Amniotic stem cell (primary cell): Measurements from ENCODE around the gene CXCL5.

Experiments
- DNase-seq: peaks from one replicate; lab custom pipeline; 2025; lab: John Stamatoyannopoulos, UW

CXCL5 gene

DNA sequence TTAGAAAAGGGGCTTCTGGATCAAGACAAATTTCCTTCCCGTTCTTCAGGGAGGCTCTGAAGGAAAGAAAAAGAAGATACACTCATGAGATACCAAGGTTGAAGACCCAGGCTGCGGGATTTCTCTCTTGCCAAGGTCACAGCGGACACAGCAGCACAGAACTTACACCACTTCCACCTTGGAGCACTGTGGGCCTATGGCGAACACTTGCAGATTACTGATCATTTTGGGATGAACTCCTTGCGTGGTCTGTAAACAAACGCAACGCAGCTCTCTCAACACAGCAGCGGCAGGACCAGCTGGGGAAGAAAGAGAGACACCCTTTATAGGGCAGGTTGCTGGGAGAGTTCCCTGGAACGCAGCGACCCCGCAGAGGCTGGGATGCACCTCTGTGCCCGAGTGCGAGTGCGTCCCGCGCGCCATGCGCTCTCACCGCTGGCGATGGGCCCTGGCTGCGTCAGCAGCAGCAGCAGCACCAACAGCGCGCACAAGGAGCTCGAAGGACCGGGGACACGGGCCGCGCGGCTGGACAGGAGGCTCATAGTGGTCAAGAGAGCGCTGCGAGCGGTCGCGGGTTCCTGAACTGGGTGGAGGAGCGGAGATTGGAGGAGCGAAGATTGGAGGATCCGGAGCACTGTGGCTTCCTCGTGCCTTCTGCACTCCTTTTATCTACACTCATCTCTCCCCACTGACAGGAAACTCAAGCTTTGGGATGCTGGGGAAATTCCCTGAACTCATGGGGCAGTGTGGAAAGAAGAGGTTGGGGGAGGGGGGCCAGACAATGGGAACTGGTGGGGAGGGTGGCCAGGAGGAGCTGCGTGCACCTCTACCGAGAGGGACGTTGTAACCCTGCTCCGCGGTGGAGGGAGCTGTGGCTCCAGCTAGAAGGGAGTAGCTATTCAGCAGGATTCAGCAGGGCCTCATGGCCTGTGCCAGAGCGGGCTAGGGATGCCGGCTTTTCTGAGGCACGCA is at the start of gene CXCL5:
Gene CXCL5 (minus strand): TSS at position 638 of the 972 bp plus-strand sequence. CDS start 96 bp downstream, at position 542.
- DNase-seq, result no peak

DNA sequence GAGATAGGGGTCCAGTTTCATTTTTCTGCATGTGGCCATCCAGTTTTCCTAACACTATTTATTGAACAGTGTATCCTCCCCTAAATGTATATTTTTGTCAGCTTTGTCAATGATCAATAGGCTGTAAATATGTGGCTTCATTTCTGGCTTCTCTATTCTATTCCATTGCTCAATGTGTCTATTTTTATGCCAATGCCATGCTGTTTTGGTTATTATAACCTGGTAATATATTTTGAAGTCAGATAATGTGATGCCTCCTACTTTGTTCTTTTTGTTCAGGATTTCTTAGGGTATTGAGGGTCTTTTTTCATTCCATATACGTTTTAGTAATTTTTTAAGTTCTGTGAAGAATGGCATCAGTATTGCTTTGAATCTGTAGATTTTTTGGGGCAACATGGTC is 48.7 kb upstream of the CXCL5 start:
- DNase-seq, result no peak

DNA sequence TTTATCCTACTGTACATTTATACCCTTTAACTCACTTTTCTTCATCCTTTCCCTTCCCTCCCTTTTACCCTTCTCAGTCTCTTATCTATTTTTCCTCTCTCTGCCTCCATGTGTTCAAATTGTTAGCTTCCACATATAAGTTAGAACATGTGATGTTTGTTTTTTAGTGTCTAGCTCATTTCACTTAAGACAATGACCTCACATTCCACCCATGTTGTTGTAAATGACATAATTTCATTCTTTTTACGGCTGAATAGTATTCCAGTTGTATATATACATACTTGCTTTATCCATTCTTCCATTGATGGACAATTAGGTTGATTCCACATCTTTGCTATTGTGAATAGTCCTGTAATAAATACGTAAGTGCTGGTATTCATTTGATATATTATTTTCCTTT is 47.3 kb upstream of the CXCL5 start:
- DNase-seq, result no peak

DNA sequence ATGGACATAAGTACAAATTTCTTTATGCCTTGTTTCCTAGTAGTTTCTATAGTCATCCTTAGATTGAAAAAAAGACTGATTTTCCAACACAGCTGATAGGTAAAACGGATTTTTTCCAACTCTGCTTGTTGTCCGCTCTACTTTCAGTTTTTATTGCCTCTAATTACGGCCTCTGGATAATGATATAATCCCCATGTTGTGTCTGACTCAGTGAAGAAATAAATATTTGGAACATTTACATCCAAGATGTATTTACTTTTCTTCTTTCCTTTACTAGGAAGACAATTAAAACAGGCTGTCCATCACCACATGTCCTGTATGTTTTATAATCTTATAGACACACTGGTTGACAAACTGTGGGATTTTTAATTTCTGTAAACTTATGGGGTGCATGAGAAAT is 46.8 kb upstream of the CXCL5 start:
- DNase-seq, result no peak

DNA sequence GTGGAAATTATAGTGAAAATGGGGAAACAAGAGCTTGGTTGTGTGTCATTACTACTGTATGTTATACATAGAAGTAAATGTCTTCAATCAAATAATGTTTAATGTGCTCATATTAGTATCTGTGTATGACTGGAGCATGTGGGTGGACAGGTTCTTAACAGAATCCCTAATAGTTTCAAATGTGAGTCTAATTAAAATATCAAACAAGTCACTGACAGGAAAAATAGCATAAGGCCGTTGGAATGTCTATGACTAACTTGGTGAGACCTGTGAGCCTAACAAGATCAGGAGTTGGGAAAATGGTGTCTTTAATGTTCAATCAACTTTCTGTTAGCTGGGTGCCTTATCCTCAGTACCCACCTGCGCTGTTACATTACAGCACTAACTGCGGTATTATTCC is 46.2 kb upstream of the CXCL5 start:
- DNase-seq, result no peak

DNA sequence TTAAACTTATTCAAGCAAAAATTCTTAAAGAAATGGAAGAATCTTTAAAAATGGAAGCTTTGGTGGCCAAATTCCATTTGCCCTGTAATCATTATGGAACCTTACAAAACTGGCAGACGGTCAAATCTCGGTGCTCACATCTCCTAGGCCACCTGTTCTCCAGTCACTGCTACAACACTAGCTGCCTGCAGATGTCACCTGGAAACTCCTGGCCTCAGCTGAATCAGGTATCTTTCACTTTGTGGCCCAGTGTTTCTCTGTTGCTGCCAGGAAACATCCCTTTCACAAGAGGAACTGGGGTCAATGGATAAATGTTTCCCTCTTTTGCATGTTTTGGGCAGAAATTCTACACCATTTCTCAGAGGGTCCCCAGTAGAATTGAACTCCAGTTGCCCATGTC is 44.2 kb upstream of the CXCL5 start:
- no peak for DNase-seq

DNA sequence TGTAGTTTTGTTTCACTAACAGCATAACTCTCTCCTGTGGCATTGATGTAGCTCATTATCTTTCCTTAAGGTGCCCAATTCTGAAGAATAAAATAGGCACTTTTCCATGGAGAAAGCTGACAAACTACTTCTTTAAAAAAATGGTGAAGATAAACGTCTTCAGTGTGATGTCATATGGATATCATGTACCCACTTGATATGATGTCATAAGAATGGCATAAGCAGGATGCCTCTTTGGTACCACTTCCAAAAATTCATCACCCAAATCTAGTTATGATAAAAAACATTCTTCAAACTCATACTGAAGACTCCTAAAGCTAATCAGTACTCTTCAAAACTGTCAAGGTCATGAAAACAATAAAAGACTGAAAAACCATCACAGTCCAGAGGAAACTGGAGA is 42.9 kb upstream of the CXCL5 start:
- no peak for DNase-seq

DNA sequence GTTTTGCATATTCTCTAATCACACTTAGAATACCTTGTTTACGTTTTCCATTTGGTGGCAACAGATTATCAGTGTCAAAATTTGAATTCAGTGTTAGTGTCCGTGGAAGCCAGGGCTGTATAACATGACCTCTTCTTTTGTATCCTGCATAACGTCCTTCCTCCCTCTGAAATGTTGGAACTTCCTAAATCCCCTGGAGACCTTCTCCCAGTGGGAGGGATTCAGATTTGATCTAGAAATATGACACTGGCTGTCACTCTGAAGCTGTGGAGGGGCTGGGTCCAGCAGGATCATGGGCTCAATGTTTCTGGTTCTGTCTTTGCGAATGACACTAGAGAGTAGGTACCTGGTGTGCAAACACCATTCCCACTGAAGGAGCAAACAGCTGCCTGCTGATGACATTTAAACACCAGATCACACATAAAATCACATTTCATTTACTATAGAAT is 40.9 kb upstream of the CXCL5 start:
- DNase-seq, result no peak

DNA sequence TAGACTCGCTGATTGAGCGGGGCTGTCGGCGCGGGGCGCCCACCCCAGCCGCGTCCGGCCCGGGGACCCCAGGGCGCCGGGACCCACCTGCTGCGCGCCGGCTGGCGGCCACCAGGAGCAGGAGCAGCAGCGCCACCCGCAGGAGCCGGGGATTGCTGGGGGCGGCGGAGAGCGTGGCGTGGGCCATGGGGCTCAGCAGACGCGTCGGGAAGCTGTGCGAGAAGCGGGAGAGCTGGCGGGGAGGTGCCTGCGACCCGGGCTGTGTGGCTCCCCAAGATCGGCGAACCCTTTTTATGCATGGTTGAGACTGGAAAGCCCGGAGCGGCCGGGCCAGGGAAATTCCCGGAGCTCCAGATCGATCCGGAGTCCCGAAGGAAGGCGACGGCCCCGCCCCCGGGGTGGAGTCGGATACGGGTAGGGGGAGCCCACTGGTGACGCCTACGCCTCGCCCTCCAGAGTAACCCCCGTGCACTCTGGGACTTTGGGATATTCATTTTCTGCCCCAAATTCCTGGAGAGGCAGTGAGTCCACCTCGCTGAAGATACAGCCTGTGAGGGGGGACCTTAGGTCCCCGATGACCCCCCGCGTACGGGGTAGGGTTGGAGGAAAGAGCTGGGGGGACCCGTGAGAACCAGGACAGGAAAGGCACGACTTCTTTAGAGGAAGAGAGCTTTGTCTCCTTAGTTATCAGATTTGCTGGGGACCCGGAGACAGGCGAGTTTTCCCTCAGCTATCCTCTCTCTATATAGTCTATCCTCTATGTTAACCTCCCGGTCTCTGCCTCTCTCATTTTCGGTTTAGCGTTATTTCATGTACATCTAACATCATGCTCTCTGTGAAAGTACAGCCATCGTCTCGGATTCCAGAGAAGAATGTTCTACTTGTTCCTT is 40.2 kb upstream of the CXCL5 start, which contains the start of gene CXCL3:
Gene CXCL3 (minus strand): TSS at position 265 of the 890 bp plus-strand sequence. CDS start 78 bp downstream, at position 187.
- DNase-seq, result peak; percentile 18

DNA sequence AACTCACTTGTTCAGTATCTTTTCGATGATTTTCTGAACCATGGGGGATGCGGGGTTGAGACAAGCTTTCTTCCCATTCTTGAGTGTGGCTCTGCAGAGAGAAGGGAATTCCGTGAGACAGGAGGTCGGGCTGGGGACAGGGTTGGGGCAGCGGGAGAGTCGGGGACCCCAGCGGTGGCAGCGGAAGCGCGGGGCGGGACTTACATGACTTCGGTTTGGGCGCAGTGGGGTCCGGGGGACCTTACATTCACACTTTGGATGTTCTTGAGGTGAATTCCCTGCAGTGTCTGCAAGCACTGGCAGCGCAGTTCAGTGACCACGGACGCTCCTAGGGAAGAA is 39.6 kb upstream of the CXCL5 start:
- no peak for DNase-seq

DNA sequence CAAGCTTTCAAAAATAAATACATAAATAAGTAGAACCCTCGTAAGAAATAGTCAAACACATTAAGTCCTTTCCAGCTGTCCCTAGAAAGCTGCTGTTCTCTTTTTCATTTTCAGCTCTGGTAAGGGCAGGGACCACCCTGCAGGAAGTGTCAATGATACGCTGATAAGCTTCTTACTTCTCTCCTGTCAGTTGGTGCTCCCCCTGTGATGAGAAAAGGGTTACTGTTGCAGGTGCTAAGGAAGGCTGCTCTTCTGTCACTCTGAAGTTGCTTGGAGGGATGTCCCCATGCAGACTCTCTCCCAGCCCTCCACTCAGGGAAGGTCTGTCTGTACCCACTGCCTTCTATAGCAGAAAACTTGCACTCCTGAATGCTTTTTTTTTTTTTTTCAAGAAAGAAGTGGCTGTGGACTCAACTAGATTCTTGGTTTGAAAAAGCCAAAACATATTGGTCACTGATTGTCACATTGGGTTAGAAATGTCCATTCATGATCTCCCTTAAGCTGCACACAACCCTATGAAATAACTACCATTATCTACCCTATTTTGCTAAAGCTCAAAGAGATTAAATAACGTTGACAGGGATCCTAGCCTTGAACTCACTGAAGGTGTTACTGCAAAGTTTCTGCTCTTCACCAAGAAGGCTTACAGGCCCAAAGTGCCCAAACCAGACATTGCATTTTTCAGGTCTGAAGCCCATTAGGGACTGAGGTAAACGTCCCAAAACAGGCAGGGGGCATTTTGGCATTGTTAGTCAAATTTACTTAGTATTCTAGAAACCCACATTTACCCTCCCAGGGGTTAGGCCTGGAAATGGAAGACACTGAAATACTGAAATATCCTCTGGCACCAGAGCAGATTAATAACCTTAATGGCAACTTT is 38.8 kb upstream of the CXCL5 start:
- DNase-seq, result no peak

DNA sequence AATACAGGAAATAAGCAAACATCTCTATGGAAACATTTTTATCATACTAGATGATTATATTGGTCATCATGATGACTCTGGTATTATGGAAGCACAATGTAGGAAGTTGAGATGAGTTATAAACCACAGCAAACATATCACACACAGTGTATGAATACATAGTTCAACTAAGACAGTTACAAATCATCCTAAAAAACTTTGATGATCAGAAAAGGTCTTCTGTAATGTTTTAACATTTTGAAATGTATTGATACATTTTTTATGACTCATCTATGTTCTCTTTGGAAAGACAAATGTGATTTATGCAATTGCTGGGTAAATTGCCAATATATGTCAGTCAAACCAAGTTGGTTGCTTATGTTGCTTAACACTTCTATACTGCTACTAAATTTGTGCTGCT is 35.3 kb upstream of the CXCL5 start:
- no peak for DNase-seq

DNA sequence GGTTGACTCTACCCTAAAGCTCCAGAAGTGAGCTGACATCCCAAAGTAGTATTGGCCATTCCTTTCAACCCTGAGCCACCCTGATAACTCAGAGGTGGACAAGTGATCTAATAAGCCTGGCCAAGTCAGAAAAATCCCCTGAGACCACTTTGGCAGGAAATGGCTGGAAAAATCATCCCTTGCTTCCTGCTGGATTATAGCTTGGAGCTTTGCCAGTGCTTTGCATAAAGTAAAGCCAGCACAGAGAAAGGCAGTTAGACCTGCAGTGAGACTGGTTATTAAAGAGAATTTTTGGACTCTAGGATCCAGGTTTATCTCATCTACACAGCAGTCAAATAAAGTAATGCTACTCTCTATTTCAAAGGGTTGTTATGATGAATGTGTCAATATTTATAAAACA is 33.6 kb upstream of the CXCL5 start:
- DNase-seq, result no peak

DNA sequence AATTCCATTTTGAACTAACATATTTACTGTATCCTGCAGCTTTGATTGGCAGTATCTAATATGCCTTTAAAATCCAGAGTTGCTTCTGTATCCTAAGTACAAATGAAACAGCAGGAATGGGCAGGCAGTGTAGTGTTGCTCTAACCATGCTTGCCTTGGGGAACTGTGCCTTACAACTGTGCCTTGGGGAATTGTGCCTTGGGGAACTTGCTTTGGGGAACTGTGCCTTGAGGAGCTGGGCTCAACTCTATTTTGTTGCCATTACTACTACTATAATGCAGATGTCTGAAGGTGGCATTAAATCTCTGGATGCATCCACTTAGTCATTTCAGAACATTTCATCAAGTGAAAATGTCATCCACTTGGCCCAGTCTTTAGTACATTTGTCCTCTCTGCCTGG is 33.1 kb upstream of the CXCL5 start:
- no peak for DNase-seq

DNA sequence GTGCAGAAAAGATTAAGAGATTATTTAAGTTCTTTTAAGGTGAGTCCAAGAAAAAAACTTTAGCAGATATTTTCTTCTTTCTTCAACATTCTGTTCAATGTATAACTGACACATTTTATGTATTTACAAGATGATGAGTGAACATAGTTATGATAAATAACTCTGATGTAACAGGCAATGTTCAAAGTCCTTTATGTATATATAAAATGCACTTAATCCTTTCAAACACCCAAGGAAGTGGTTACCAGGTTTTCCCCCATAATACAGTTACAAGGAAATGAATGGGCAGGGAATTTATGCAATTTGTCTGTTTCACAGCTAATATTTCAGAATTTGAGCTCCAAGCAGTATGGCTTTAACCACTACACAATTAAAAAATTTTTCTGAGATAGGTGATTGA is 31.8 kb upstream of the CXCL5 start:
- no peak for DNase-seq

DNA sequence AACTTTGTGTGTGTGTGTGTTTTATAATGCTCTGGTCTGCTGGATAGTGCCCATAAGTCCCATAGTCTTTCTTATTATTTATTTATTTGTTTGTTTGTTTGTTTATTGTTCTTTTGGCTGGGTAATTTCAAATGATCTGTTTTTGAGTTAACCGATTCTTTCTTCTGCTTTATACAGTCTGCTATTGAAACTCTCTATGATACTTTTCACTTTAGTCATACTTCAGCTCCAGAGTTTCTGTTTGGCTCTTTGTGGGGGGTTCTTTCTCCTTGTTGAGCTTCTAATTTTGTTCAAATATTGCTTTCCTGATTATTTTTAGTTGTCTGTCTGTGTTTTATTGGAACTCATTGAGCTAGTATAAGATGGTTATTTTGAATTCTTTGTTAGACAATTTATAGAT is 30.0 kb upstream of the CXCL5 start:
- no peak for DNase-seq

DNA sequence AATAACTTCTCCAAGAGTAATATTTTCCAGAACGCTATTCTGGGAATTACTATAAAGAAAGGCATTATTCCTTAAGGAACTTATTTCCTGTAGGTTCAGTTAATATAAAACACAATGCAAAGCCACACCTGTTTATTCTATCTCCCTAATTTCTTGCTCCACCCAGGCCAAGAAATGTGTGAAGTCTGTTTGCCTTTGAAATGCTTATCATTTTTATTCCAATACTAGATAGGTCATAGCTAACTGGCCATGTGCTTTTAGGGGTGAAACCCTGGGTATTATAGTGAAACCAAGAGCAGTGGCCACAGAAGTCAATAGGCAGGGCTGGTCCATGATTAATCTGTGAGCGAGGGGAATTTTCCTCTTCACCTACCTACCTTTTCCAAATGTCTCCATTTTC is 25.2 kb upstream of the CXCL5 start:
- no peak for DNase-seq

DNA sequence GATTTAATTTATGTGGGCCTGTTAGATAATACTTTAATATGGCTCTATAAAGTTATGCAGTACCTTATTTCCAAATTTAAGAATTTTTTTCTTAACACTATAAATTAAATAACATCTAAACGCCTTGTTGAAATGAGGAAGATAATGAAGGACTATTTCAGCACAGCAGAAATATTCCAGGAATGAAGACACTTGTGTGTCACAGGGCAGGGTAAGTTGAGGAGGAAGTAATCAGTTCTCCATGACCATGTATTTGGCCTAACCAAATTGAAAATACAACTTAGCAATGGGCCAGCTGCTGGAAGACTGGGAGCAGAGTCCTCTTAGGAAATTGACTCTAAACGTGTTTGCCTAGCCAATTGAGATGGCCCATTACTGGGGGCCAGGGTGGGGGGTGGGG is 23.1 kb upstream of the CXCL5 start:
- no peak for DNase-seq

DNA sequence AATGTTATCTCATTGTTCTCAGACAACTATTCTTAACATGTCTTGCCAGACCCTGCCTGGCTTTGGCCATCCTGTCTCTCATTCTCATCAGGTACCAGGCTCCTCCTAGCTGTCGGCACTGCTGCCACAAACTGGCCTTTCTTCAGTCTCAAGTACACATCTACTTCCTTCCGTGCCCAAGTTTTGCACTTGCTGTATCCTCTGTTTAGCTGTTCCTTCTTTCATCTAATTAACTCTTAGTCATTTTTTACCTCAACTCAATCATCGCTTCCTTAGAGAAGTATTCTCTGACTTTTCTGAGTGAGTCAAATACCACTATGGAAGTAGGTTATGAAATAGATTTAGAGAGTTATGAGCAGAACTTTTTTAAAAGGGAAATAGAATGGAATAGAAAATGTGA is 20.3 kb upstream of the CXCL5 start:
- no peak for DNase-seq

DNA sequence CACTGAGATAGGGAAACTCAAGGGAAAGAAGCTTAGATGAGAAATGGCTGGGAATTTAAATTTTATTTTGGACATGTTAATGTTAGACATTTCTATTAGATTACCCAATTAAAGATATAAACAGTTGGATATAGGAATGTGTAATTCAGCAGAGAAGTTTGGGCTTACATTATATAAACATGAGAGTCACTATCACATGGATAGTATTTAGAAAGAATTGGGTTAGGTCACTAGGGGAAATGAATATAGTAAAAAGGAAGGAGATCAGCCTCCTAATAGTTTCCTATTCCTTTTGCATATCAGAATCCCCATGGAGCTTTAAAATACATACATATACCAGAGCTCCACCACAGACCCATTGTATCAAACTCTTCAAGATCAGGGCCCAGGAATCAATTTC is 19.6 kb upstream of the CXCL5 start:
- no peak for DNase-seq

DNA sequence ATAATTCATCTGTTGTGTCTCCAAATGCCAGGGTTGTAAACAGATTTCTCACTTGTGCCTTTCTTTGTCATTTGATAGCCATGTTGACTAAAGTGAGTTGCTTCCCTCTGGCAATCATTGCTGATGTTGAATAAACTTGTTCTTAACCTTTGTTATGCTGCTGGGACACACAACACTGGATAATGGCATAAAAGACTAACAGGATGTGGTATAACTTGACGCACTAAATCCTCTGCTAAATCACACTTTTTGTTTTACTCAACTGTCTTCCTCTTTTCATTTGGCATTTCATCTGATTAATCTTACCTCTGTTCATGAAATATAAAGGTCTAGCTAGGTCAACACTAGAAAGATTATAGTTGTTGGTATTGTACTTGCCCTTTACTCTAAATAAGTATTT is 17.6 kb upstream of the CXCL5 start:
- DNase-seq, result no peak
